Erythroblast (primary cell): Measurements from ENCODE around the gene TMEM184B.

ENCODE experiments used
- GATA1 ChIP-seq: IDR thresholded peaks from 2 replicates; pipeline ENCODE4 v1.6.1; 2011; ENCODE audit warnings: low read depth, mild to moderate bottlenecking, control low read depth, low read length, moderate library complexity
- POLR2A ChIP-seq: IDR thresholded peaks from 2 replicates; pipeline ENCODE4 v1.6.1; 2011; ENCODE audit warnings: mild to moderate bottlenecking, low read length

- TF ChIP-seq POLR2A, result no peak
- TF ChIP-seq GATA1, result no peak
Measured at GRCh38 chr22:38318792-38319773, 46.3 kb upstream of the TMEM184B start.
